NCI-H1417 (cell line): ENCODE data around the gene STAB2.

Experiments
- DNase-seq, 3 experiments: peaks; one replicate each; lab custom pipeline; 2025; lab: John Stamatoyannopoulos, UW

Gene STAB2

DNA sequence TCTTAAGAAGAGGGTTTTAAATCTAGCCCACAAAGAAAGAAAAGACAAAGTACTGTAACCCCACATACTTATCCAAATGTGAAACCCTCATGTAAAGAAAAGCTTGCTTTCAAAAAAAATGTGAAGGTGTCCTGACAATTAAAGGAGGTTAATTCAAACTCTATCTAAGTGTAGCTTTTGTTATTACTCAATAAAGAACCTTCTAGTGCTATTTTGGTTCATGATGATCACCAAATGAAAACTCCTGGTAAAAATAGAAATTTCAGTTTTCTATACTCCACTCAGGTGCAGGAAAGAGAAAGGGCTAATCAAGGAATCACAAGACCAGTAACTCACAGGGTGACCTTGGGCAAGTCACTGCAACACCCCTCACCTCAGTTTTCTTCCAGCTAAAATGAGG, 1.6 kb downstream of the STAB2 start:
- no peak for DNase-seq

DNA sequence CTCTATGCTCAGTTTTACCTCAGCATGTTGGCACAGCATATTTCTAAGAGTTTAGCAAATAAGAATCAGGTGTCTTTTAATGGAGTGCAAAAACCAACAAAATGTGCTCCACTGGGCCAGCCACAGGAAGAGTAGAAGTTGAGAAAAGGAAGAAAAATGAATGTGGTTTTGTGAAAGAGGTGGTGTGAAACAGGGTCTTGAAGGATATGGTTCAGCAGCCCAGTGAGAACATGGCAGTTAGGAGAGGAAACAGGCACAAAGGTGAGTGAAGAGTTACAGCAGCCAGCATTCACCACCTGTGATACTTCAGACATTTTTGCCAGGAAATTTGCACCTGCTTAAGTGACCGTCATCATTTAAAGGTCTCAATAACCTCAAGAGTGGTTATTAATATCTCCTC, 2.4 kb downstream of the STAB2 start:
- DNase-seq = no peak

DNA sequence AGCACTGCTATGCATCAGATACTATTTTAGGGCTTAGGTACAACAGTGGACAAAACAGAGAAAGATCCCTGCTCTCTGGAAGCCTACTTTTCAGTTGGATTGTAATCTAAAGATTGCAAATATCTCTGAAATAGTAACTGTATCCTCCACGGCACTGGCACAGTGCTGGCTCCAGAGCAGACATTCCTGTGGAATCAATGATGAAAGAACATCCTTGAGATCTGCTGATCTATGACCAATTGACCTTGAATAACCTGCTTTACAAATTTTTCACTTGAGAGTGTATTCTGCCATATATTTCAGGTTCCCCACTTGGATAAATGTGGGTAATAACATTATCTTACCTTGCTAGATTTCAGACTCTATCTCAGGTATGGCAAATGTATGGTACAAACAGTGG, 3.2 kb downstream of the STAB2 start:
- no peak for DNase-seq

DNA sequence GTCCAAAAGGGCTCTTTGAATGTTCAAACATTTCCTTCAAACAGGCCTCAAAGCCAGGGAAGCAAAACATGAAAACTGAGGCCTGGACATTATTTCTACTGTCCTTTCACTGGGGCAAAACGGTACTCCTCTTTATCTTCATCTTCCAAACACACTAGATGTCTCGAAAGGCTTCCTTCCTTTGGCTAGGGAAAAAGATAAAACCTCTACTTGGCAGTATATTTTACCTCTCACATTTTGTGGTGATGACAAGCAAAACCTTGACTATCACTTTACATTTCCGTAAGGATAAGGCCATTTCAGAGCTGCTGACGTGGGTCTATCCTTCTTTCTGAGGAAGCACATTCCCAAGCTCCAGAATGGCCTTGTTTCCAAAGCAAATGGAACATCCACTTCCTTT, 9.9 kb downstream of the STAB2 start:
- no peak for DNase-seq

DNA sequence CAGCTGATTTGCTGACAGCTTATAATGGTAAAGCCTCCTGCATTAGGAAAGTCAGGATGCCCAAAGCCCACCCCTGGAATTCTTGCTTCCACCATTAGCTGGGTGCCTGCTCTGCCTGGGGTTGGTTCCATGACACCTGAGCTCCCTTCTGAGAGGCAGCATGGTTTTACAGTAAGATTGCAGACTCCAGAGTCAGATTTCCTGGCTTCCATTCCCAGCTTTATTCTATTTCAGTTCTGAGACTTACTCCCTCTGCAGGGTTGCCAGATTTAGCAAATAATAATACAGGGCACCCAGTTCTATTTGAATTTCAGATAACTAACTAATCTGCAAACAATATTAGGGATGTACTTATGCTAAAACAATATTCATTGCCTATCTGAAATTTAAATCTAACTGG, 12.2 kb downstream of the STAB2 start:
- DNase-seq = no peak

DNA sequence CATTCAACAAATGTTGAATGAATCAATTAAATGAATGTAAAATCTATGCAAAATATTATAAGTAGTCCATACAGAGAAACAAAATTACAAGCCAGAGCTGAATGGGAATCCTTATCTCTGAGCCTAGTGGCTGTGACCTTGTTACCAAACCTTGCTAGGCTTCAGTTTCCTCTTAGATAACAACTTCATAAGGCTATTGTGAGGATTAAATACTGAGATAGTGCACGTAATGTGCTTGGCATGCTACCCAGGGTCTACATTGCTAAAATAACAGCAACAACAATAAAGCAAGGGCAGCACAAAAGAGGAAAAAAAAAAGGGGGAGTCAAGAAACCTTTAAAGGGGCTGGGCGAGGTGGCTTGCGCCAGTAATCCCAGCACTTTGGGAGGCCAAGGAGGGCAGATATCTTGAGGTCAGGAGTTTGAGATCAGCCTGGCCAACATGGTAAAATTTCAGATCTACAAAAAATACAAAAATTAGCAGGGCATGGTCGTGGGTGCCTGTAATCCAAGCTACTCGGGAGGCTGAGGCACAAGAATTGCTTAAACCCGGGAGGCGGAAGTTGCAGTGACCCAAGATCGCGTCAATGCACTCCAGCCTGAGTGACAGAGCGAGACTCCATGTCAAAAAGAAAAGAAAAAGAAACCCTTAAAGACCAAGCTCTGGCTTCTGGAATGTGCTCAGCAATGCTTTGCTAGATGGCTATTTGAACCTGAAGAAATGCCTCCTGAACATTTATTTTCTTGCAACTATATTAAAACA, 14.1 kb downstream of the STAB2 start:
- no peak for DNase-seq

DNA sequence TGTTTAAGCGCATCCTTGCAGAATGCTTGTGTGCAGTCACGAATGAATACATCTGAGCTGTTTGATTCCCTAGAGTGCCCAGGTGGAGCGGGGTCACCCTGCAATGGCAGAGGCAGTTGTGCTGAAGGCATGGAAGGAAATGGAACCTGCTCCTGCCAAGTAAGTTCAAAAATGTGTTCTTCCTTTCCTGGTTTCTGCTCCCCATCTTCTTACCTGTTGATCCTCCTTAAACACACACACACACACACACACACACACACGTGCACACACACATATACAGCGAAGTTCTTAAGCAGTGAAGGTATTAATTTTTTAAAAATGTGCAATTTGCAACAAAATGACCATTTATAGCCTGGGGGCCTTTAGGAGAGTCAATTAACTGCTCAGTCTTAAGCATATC, 33.3 kb downstream of the STAB2 start:
- no peak for DNase-seq

DNA sequence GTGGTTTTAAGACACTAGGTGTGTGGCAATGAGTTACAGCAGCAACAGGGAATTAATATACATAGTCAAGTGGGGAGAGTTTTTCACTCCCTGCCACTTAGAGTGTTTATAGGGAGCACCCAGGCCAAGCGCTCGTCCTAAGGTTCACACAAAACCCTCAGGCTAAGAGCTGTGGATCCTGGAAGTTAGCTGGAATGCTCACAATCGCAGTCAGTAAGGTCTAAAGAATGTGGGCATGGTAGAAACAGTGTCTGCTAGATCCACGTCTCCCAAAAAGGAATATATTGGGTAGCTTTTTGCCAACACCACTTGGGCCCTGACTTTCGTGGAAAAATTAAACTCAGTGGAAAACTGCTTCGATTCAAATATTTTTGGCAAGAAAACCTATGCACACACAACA, 36.6 kb downstream of the STAB2 start:
- no peak for DNase-seq

DNA sequence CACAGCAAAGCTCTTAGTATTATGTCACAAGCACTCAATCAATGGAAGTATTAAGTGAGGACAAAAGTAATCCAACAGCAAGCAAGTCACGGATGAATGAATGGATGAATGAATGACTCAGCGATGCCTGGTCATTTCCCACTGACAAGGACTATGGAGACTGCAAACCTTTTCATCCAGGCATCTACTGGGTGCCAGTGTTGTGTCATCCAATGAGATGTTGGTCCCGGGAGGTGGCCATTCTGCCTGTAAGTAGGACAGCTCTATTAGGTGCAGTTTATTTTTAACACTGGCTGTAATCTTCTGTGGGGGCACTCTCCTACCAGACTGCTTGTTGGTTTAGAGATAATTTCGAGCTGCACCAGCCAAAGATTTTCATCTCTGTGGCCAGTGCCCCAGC, 39.4 kb downstream of the STAB2 start:
- DNase-seq = peak; percentile 27 to 80 (median 59)

DNA sequence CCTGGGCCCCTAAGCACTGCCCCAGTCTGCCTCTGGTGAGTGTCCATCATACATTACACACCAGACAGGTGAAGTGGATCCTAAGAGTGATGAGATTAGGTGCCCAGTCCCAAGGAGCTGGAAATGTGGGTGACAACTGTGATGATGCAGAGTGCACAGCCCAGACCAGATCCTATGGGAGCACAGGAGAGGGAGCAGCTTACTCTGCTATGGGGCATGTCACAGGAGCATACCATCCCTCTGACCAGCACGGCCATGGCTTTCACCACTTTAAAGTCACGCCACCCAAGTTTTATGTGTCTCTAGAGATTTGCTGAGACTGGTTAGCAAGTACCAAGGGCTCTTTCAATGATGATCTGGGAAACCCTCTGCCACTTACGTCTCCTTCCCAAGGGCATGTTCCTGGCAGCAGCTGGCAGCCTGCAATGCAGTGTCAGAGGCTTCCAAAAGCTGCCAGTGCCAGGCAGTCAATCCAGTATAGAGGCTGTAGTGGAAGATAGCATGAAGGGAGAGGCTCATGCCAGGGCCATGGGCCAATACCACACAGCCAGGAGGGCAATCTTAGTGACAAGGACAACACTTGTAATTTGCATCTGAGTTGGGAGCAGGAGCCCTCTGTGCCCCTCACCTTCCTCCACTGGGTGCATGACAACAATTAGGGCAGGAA, 40.2 kb downstream of the STAB2 start:
- DNase-seq = peak in 1 of 3 experiments; percentile 7

DNA sequence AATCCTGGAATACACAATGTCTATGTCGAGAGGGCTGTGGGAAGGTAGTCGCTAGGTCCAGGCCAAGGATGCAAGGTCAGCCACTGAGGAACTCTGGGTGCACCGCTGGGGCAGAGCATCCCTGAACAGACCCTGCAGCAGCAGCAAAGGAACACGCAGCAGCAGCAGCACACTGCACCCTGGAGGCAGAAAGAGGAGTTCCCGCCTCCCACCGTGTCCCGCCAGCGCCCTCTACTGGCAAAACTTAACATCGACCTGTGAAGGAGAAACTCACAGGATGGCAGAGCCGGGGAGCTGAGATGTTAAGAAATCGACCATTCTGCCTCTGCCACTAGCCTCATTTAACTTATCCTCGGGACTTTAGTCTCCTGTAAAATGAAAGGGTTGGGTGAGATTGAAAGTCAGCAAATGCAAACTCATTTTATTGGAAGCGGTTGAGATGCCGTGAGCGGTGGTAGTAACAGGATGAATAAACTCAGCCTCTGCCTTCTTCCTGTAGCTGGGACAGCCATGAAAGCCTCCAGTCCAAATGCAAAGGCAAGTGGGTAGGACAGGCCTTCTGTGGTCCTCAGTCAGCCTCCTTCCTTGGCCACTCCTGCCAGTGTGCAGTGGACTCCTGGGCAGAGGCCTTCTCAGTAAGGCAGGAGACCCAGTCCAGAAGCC, 45.6 kb downstream of the STAB2 start:
- peak; percentile 8 to 52 (median 36) for DNase-seq

DNA sequence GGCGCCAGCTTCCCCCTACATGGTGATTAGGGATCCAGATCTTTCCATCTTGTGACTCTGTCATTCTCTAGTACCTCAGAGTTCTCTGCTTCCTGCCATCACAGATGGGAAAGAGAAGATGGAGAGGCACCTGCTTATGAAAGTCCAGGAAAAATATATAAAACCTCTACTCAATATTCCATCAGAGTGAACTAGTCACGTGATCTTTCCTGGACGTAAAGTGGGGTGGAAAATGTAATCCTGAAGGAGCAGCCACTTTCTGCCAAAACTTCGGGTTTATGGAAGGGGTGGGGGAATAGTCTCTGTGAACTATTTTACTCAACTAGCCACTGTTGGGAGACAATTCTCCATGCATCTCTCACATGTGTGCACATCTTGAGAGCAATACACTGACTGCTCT, 47.7 kb downstream of the STAB2 start:
- DNase-seq = no peak

DNA sequence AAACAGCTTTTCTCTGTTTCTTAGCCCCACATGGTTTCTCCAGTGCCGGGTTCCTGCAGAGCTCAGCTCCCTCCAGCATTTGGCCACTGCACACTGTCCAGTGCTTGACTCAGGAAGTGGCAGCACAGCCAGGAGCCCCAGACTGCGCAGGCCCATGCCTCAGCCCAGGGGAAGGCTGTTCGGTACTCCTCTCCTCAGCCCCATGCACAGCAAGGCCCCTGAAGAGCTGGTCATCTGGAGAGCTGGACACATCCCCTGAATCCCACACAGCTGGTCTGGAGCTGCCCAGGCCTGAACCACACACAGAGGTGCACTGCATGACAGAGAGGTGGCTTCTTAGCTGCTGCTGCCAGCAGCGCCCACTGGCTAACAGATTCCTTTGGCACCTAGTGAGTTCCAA, 48.3 kb downstream of the STAB2 start:
- no peak for DNase-seq

DNA sequence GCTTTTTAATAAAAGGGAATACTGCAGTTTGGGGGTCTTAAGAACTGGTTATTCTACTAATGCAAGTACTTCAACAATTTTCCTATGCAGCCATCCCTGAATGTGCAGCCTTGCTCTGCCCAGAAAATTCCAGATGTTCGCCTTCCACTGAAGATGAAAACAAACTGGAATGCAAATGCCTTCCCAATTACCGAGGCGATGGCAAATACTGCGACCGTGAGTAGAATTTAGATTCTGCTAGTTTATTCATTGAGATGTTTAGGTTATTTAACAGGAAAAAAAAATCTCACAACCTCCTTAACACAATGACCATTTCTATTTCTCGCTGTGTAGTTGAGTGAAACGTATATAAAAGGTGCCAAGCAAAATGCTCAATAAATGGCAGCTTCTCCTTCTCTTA, 49.9 kb downstream of the STAB2 start:
- DNase-seq = no peak

DNA sequence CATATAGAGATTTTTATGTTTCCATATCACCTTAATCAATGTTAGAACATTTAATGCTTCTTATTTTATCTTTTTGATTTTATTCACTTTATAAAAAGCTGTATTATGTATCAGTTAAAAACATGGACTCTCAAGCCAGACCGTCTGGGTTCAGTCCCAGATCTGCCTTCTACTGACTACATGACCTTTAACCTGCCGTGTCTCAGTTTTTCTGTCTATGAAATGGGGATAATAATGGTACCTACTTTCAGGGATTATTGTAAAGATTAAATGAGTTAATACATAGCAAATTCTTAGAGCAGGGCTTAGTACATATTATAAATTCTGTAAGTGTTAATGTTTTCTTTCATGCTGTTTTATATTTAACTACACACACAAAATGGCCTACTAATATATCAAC, 50.4 kb downstream of the STAB2 start:
- no peak for DNase-seq

DNA sequence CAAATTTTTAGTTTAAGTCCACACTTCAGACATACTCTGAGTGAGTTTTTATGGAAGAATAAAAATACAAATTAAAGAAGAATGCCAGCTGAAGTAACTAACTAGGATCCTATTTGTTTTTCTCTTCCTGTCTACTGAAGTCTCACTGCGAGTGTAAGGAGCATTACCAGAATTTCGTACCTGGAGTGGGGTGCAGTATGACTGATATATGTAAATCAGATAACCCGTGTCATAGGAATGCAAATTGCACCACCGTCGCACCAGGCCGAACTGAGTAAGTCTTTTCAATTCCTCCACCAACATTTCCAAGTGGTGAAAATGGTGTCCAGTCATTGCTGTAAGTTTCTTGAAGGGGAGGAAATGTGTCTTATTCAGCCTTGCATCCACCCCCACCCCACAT, 52.9 kb downstream of the STAB2 start:
- no peak for DNase-seq

DNA sequence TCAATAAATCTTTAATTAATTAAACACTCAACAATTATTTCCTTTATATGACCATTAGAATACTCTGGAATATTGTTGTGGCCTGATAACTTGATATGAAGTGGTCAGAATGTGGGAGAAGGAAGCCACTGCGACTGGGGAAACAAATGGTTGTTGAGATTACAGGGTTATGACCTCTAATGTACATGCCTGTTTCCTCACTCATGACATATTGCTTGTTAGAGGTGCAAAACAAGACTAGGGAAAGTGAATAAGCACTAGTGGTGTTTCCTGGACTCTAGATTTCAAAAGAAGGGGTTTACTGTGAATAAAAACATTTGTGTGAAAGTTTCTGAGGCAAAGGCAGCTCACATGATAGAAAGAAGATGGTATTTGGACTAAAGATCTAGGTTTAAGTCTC, 53.3 kb downstream of the STAB2 start:
- DNase-seq = no peak

DNA sequence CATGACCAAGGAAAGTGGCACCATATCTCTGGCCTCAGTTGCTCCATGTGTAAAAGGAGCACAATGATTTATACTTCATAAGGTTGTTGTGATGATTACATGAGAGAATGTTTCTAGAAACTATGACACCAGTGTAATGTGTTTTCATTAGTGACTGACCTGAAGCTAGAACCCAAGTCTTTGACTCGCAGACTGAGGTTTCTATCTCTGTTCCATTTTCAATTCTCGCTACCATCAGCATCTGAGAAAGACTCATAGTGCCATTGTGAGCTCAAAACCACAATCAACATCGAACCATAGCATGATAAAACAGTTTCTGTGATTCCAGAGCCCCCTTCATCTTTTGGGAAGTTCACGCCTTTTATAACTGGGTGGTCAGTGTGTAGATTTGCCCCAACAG, 53.8 kb downstream of the STAB2 start:
- no peak for DNase-seq

DNA sequence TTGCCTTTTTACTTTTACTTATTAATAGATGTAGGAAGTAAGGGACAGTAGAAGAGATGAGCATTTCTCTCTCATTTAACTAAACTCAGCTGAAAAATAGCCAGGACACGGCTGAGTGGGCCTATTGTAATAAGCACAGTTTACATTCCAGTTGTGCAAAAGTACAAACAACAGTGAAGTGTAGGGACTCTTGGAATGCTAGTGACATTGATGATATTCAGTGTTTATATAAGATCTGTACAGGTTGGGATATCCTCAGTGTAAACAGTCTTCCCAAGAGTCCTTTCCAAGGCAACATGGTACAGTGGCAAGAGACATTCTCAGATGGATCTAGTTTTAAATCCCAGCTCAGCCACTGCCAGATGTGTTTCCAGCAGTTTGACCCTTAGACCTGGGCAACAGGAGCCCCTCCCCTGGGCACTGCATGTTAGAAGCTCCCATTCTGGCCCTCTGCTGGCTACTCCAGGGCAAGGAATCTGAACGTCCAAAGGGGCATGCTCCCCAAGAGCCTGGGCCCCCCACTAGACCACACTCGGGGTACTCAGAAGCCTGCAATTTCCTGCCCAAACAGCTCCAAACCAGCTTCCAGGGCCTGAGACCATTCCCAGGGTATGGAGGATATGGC, 55.3 kb downstream of the STAB2 start:
- no peak for DNase-seq

DNA sequence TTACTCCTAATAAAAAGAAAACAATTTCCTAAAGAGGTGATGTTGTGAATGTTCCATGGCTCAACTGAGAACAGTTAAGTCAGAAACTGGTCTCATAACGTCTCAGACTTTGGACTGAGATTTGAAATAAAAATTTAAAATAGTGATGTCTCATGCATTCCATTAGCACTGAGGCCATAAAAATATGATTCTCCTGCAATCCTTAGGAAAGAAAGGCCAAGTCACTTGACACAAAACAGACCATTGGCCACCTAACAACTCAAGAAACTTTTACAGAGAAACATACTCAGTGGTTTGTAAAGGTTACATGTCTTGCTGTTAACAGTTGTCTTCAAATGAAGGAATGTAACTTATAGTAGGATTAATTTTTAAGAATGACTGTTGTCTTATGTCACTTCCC, 58.1 kb downstream of the STAB2 start:
- no peak for DNase-seq

DNA sequence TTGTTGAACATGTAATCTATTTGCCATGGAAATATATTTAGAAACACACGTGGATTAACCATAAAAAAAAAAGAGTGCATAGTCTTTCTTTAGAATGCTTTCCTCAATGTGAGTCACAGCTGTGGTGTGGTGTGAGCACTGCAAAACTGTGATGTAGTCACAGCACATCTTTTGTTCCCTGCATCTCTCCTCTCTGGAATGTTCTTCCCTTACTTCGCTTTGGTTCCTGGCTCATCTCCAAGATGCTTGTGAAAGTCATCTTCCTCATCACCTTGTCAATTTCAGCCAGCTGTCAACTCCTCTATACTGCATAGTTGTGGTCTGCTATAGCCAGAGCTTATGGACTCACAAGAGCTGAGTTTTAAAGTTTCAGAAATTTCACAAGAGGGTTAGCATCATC, 60.2 kb downstream of the STAB2 start:
- DNase-seq = no peak

DNA sequence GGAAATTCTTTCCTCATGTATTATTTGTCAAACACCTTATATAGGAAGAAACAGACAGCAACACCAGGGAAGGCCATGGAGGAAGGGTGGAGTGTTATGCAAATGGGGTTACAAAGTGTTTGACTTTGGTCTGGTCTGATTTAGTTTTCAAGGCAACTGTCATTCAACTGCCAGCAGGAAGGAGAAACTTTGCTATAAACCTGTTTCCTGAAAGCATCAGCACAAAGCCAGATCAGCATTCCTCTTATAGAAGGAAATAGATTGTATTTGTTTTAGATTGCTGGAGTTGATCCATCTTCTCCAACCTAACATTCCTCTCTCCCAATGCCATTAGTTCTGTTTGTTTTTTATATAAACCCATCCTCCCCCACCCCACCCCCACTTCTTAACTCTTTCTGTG, 65.7 kb downstream of the STAB2 start:
- DNase-seq = no peak
